DOHH2 (cell line): ENCODE measurements around the gene TMPRSS7.

Source experiments
- H3F3A ChIP-seq: fragments of 200-600 bp; sonication (generic), shearing (Covaris generic); 2 replicates; pipeline ENCODE4 v1.6.0; 2016; ENCODE audit warnings: antibody characterized with exemption, mild to moderate bottlenecking; ENCODE audit not compliant: control insufficient read depth, insufficient read depth
- H3K27ac ChIP-seq: fragments of 200-600 bp; sonication (generic); 2 replicates; pipeline ENCODE4 v1.5.1; 2014; ENCODE audit warnings: low read depth, mild to moderate bottlenecking, low read length, moderate library complexity
- H3K27me3 ChIP-seq: fragments of 200-600 bp; sonication (generic); 2 replicates; pipeline ENCODE4 v1.6.1; 2014; ENCODE audit warnings: mild to moderate bottlenecking, low read length, mixed read lengths; ENCODE audit not compliant: control insufficient read depth
- H3K36me3 ChIP-seq: fragments of 200-600 bp; sonication (generic); 2 replicates; pipeline ENCODE4 v1.6.1; 2014; ENCODE audit warnings: mild to moderate bottlenecking, low read length, moderate library complexity, mixed read lengths; ENCODE audit not compliant: control insufficient read depth
- H3K4me1 ChIP-seq: fragments of 200-600 bp; sonication (generic); 2 replicates; pipeline ENCODE4 v1.6.1; 2014; ENCODE audit warnings: mild to moderate bottlenecking, low read length, mixed read lengths; ENCODE audit not compliant: control insufficient read depth
- H3K4me2 ChIP-seq: fragments of 200-600 bp; sonication (generic); 2 replicates; pipeline ENCODE4 v1.6.0; 2014; ENCODE audit warnings: mild to moderate bottlenecking, low read length, moderate library complexity
- H3K4me3 ChIP-seq: fragments of 200-600 bp; sonication (generic); 2 replicates; pipeline ENCODE4 v1.5.1; 2014; ENCODE audit warnings: mild to moderate bottlenecking, low read length, mixed read lengths
- H3K79me2 ChIP-seq: fragments of 200-600 bp; sonication (generic); 2 replicates; pipeline ENCODE4 v1.6.1; 2014; ENCODE audit warnings: mild to moderate bottlenecking, low read length, mixed read lengths; ENCODE audit not compliant: control insufficient read depth
- H3K9me2 ChIP-seq: fragments of 200-600 bp; sonication (generic); replicated peaks from 2 replicates; pipeline ENCODE4 v1.6.1; 2014; ENCODE audit warnings: mild to moderate bottlenecking, low read length, mixed read lengths; ENCODE audit not compliant: control insufficient read depth
- H3K9me3 ChIP-seq: fragments of 200-600 bp; sonication (generic); 2 replicates; pipeline ENCODE4 v1.6.1; 2014; ENCODE audit warnings: antibody characterized with exemption, low read length, mixed read lengths; ENCODE audit not compliant: control insufficient read depth, insufficient read depth
- H4K20me1 ChIP-seq: fragments of 200-600 bp; sonication (generic); 2 replicates; pipeline ENCODE4 v1.6.0; 2014; ENCODE audit warnings: low read depth, mild to moderate bottlenecking, antibody characterized with exemption, low read length, moderate library complexity; ENCODE audit not compliant: control insufficient read depth, insufficient read depth
- EZH2phosphoT487 ChIP-seq: fragments of 200-600 bp; sonication (generic); IDR thresholded peaks from 2 replicates; pipeline ENCODE4 v1.6.1; 2017; ENCODE audit warnings: borderline replicate concordance, mild to moderate bottlenecking, antibody characterized with exemption, low read length, moderate library complexity, mixed read lengths
- TF ChIP-seq, protein P1 (sequence below): fragments of 200-600 bp; sonication (generic); IDR thresholded peaks from one replicate; pipeline ENCODE4 v1.5.1; 2014; ENCODE audit warnings: antibody characterized with exemption, mild to moderate bottlenecking, low read depth, low read length; ENCODE audit not compliant: poor library complexity, severe bottlenecking

Gene TMPRSS7

DNA sequence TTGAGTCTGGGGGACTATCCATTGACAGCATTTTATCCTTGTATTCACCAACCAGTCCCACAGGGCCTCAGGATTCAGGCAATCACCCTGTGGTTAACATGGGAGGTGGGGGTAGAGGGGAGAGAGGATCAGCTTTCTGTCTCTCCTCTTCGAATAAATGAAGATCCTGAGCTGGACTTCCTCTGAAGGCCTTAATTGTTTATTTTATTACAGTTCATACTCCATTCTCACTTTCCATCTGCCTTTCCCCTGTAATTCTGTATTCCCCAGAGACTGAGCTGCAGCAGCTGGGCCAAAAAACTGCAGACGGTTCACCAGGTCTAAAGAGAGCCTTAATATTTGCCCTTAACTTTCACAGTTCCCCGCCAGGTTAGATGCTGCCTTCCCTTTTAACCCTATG is 23.9 kb upstream of the TMPRSS7 start:
- Histone ChIP-seq H3K4me1 (peaks cover 25% of the 10 kb centered on the region), H3K79me2 (no peaks in the 10 kb centered on the region), H3K4me2 (0 out of 2 replicates have a peak overlapping the region, but pooled peaks have one; percentile 8), H3K36me3 (no peaks in the 10 kb centered on the region), H3K27me3 (no peaks in the 10 kb centered on the region), H3K4me3 (no peak overlapping the region), H3K9me2 (no peaks in the 10 kb centered on the region), H3K9me3 (no peaks in the 10 kb centered on the region), H4K20me1 (no peaks in the 10 kb centered on the region), H3F3A (no peaks in the 10 kb centered on the region), H3K27ac (no peak overlapping the region)
- TF ChIP-seq EZH2phosphoT487 = no peak

GRCh38 chr3:112011376-112011940 is 23.1 kb upstream of the TMPRSS7 start:
- no peaks in the 10 kb centered on the region for H3K9me3 ChIP-seq
- no peaks in the 10 kb centered on the region for H3K9me2 ChIP-seq
- H3K4me2 ChIP-seq = no peak overlapping the region
- no peaks in the 10 kb centered on the region for H3K27me3 ChIP-seq
- no peaks in the 10 kb centered on the region for H3F3A ChIP-seq
- no peak for TF ChIP-seq EZH2phosphoT487
- TF ChIP-seq, protein P1, sequence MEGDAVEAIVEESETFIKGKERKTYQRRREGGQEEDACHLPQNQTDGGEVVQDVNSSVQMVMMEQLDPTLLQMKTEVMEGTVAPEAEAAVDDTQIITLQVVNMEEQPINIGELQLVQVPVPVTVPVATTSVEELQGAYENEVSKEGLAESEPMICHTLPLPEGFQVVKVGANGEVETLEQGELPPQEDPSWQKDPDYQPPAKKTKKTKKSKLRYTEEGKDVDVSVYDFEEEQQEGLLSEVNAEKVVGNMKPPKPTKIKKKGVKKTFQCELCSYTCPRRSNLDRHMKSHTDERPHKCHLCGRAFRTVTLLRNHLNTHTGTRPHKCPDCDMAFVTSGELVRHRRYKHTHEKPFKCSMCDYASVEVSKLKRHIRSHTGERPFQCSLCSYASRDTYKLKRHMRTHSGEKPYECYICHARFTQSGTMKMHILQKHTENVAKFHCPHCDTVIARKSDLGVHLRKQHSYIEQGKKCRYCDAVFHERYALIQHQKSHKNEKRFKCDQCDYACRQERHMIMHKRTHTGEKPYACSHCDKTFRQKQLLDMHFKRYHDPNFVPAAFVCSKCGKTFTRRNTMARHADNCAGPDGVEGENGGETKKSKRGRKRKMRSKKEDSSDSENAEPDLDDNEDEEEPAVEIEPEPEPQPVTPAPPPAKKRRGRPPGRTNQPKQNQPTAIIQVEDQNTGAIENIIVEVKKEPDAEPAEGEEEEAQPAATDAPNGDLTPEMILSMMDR = no peak
- H3K36me3 ChIP-seq = no peaks in the 10 kb centered on the region
- H3K4me3 ChIP-seq = no peak overlapping the region
- H3K27ac ChIP-seq = no peak overlapping the region
- no peaks in the 10 kb centered on the region for H3K79me2 ChIP-seq
- no peaks in the 10 kb centered on the region for H4K20me1 ChIP-seq
- peaks cover 25% of the 10 kb centered on the region for H3K4me1 ChIP-seq

GRCh38 chr3:112012205-112012992 is 22.1 kb upstream of the TMPRSS7 start:
- Histone ChIP-seq H3K4me1 (peaks cover 25% of the 10 kb centered on the region), H3K9me2 (no peaks in the 10 kb centered on the region), H3K27me3 (no peaks in the 10 kb centered on the region), H3K36me3 (no peaks in the 10 kb centered on the region), H3F3A (no peaks in the 10 kb centered on the region), H3K4me3 (no peak overlapping the region), H4K20me1 (no peaks in the 10 kb centered on the region), H3K9me3 (no peaks in the 10 kb centered on the region), H3K27ac (no peak overlapping the region), H3K79me2 (no peaks in the 10 kb centered on the region), H3K4me2 (no peak overlapping the region)
- TF ChIP-seq EZH2phosphoT487 = no peak
- TF ChIP-seq, protein P1 = no peak
